Measurements from ENCODE around the gene CRYL1.

Gene CRYL1

GRCh38 chr13:20416223-20416745, 109.4 kb downstream of the CRYL1 start:
- DNase-seq = no peak

- no peak for DNase-seq
Observed at GRCh38 chr13:20415694-20416107, 110.0 kb downstream of the CRYL1 start.

GRCh38 chr13:20415306-20415679, 110.4 kb downstream of the CRYL1 start:
- DNase-seq = no peak

GRCh38 chr13:20414546-20415305, 110.9 kb downstream of the CRYL1 start:
- DNase-seq = no peak

GRCh38 chr13:20412691-20413355, 112.8 kb downstream of the CRYL1 start:
- no peak for DNase-seq

GRCh38 chr13:20411638-20412342, 113.9 kb downstream of the CRYL1 start:
- no peak for DNase-seq

- no peak for DNase-seq
Observed at GRCh38 chr13:20410726-20411125, 114.9 kb downstream of the CRYL1 start.

GRCh38 chr13:20408181-20408580, 117.5 kb downstream of the CRYL1 start:
- DNase-seq = no peak

GRCh38 chr13:20407759-20408158, 117.9 kb downstream of the CRYL1 start:
- no peak for DNase-seq

- DNase-seq = no peak
Observed at GRCh38 chr13:20405691-20406090, 120.0 kb downstream of the CRYL1 start.

- DNase-seq = no peak
Observed at GRCh38 chr13:20404488-20405222, 121.0 kb downstream of the CRYL1 start.

- DNase-seq = no peak
Observed at GRCh38 chr13:20403826-20404225, 121.8 kb downstream of the CRYL1 start.

- DNase-seq = no peak
Observed at GRCh38 chr13:20402881-20403280, 122.8 kb downstream of the CRYL1 start.

- DNase-seq = no peak
Observed at GRCh38 chr13:20401931-20402856, 123.5 kb downstream of the CRYL1 start.

GRCh38 chr13:20401531-20401930, 124.1 kb downstream of the CRYL1 start:
- DNase-seq = no peak

- no peak for DNase-seq
Observed at GRCh38 chr13:20400774-20401173, 124.9 kb downstream of the CRYL1 start.

- DNase-seq = no peak
Observed at GRCh38 chr13:20399961-20400360, 125.7 kb downstream of the CRYL1 start.

GRCh38 chr13:20399515-20399914, 126.1 kb downstream of the CRYL1 start:
- no peak for DNase-seq

GRCh38 chr13:20398459-20398858, 127.2 kb downstream of the CRYL1 start:
- DNase-seq = no peak

GRCh38 chr13:20397896-20398295, 127.8 kb downstream of the CRYL1 start:
- no peak for DNase-seq

GRCh38 chr13:20395061-20395916, 130.4 kb downstream of the CRYL1 start:
- DNase-seq = no peak

All from activated T-cell treated with anti-CD3 and anti-CD28 coated beads, Interleukin-2, amount 50 U/mL, for 1 hour (primary cell).